ENCODE results near the gene RPN2.

The RPN2 gene

DNA sequence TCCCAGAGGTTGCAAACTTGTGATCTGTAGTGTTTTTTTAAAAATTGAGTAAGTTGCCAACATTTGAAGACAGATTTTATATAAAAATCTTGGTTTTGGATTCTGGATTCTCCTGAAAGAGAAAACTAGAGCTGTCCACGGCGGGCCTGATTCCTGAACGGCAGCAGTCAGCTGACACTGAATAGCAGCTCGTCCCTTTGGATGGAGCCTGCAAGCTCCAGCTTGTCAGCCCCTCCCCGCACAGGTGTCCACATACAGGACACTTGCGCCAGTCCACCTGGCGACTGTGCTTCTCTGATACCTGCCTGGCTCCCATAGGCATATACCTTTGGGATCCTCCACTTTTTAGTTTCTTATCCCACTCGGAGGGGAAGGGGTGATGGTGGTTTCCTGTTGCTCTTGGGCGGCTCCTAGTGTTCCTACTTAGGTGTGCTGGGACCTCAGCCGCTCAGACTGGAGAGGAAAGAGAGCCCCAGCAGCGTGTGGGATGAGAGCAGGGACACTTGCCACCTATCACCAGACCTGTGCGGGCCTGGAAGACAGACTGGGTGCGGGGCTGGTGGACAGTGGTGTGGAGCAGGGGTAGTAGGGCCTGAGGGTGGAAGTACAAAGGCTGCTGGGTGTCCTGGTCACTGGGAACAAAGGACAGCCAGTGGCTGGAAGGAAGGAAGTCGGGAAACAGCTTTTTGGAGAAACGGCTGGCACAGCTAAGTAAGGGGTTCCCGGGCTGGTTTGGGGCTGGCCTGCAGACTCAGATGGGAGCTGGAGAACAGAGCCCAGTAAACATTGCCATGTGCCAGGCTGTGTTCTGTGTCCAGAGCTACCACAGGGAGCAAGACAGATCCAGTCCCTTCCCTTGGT is 64.2 kb downstream of the RPN2 start:
- TF ChIP-seq, protein P1, sequence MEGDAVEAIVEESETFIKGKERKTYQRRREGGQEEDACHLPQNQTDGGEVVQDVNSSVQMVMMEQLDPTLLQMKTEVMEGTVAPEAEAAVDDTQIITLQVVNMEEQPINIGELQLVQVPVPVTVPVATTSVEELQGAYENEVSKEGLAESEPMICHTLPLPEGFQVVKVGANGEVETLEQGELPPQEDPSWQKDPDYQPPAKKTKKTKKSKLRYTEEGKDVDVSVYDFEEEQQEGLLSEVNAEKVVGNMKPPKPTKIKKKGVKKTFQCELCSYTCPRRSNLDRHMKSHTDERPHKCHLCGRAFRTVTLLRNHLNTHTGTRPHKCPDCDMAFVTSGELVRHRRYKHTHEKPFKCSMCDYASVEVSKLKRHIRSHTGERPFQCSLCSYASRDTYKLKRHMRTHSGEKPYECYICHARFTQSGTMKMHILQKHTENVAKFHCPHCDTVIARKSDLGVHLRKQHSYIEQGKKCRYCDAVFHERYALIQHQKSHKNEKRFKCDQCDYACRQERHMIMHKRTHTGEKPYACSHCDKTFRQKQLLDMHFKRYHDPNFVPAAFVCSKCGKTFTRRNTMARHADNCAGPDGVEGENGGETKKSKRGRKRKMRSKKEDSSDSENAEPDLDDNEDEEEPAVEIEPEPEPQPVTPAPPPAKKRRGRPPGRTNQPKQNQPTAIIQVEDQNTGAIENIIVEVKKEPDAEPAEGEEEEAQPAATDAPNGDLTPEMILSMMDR (conservative IDR thresholded peaks at IDR 0.05; ENCODE audit: control insufficient read depth, insufficient read depth, low read depth, low read length): no peak
- no peak overlapping the region for H3K4me3 ChIP-seq (ENCODE audit: control insufficient read depth, low read depth, low read length)
- no peak for DNase-seq (ENCODE audit: low read depth)

DNA sequence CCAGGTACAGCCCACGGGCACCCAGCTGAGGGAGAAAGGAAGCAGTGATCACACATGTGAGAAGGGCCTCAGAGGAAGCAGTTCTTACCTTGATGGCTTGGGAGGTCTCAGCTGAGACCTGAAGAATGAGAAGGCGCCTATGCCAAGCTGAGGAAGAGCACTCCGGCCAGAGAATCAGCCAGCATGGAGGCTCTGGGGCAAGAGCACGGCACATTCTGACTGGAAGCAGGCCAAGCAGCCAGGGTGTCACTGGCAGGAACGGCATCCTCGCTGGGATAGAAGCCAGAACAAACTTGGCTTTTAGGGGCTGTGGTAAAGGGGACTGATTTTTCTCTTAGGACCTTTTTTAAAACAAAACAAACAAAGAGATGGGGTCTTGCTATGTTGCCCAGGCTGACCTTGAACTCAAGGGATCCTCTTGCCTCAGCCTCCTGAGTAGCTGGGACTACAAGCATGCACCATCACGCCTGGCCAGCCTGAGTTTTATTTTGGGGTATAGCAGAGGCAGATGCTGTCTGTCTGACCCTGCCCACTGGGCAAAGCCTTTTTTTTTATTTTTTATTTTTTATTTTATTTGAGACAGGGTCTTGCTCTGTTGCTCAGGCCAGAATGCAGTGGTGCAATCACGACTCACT is 64.9 kb downstream of the RPN2 start:
- TF ChIP-seq, protein P1 (conservative IDR thresholded peaks at IDR 0.05; ENCODE audit: control insufficient read depth, insufficient read depth, low read depth, low read length): no peak
- no peak for DNase-seq (ENCODE audit: low read depth)
- no peak overlapping the region for H3K4me3 ChIP-seq (ENCODE audit: control insufficient read depth, low read depth, low read length)

DNA sequence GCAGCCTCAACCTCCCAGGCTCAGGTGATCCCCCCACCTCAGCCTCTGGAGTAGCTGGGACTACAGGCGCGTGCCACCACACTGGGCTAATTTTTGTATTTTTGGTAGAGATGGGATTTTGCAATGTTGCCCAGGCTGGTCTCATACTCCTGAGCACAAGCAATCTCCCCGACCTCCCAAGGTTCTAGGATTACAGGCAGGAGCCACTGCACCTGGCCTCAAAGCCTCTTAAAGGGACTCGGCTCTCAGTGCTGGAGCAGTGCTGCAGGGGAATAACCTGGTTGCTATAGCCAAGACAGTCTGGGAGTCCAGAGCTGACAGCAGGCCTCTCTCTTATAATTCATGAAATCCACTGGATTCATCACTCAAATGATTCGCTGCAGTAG is 65.4 kb downstream of the RPN2 start:
- no peak for DNase-seq (ENCODE audit: low read depth)
- no peak overlapping the region for H3K4me3 ChIP-seq (ENCODE audit: control insufficient read depth, low read depth, low read length)
- TF ChIP-seq, protein P1 (conservative IDR thresholded peaks at IDR 0.05; ENCODE audit: control insufficient read depth, insufficient read depth, low read depth, low read length): no peak

DNA sequence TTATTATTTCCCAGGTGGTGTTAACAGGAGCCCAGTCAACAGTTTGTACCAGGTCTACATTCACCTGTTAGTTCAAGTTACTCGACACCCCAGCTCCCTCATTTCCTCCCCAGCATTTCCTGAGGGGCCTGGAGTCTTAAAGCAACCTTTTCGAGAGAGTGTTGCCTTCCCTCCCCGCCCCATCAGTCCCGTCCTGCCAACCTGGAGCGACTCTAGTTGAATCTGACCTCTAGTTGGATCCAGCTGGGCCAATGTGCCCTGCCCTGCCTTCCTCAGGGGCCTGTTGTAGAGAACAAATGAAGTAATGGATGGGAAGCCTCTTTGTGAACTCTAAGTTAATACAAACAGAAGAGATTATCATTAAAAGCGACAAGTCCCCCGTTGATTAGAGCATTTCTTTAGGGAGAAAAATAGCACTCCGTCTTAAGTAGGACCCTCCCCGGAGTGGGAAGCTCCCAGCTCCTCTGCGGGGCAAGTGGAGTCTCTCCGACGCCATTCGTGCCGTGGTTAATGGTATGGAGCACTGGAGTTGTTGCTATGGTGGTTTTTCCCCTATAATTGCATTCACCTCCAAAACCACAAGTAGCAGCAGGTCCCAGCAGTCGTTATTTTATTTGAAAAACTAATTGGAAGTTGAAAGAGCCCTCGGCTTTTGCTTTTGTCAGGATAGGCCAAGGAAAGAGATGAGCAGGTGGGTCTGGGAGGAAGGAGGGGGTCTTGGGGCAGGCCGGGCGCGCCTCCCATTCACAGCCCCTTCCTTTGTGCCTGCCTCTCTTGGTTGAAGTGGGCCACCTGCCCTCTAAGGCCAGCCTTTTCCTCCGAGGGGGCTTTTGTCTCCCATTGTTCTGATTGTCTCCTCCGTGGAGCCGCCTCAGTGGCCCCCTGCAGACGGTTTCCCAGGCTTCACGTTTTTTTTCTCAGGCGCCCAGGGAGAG is 66.4 kb downstream of the RPN2 start:
- no peak overlapping the region for H3K4me3 ChIP-seq (ENCODE audit: control insufficient read depth, low read depth, low read length)
- no peak for DNase-seq (ENCODE audit: low read depth)
- TF ChIP-seq, protein P1 (conservative IDR thresholded peaks at IDR 0.05; ENCODE audit: control insufficient read depth, insufficient read depth, low read depth, low read length): no peak

DNA sequence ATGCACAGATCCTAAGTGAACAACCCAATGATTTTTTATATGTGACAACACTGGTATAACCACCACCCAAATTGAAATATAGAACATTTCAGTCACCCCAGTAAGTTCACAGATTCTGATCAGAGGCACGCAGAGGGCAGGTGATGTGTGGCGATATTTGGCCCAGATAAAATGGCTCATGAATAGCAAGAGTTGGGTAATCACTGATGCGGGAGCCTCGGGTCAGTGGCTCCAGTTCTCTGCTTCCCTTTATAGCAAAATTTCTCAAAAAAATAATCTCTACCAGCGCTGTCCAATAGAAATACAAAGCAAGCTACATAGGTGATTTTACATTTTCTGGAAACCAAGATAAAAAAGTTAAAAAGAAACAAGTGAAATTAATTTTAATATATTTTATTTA is 67.6 kb downstream of the RPN2 start:
- H3K4me3 ChIP-seq (ENCODE audit: control insufficient read depth, low read depth, low read length): no peak overlapping the region
- no peak for DNase-seq (ENCODE audit: low read depth)
- TF ChIP-seq, protein P1 (conservative IDR thresholded peaks at IDR 0.05; ENCODE audit: control insufficient read depth, insufficient read depth, low read depth, low read length): no peak

DNA sequence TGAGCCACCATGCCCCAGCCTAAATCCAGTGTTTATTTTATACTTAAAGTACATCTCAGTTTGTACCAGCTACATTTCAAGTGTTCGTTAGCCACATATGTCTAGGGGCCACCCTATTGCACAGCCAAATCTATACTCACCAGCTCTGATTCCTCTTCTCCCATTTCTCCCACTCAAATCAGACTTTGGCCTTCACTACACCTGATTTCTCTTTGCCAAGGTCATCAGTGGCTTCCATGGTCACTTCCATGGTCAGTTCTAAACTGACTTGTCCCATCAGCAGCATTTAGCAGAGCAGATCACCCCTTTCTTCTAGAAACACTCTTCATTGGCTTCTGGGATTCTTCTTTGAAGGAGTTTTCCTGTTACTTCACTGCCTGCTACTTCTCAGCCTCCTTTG is 68.4 kb downstream of the RPN2 start:
- no peak overlapping the region for H3K4me3 ChIP-seq (ENCODE audit: control insufficient read depth, low read depth, low read length)
- TF ChIP-seq, protein P1 (conservative IDR thresholded peaks at IDR 0.05; ENCODE audit: control insufficient read depth, insufficient read depth, low read depth, low read length): no peak
- no peak for DNase-seq (ENCODE audit: low read depth)
